ENCODE measurements around the gene COX6B2. TPM values are rescaled to one million over a fixed set of nuclear protein-coding genes. Genes with fewer than 3 reads are reported as not detected.
A peak's percentile ranks its signal among the peaks of the same experiment; 100 is the strongest.

COX6B2 gene
- total RNA-seq, 1 donor from 2014 or later = 0.16 TPM

- H3K27me3 Mint-ChIP-seq (ENCODE audit: low read depth) = no peaks in the 10 kb centered on the region
- peaks cover 15% of the 10 kb centered on the region for H3K36me3 Mint-ChIP-seq (ENCODE audit: low read depth)
- H3K4me1 Mint-ChIP-seq = peaks cover 32% of the 10 kb centered on the region
- H3K9me3 Mint-ChIP-seq = no peaks in the 10 kb centered on the region
- H3K27ac Mint-ChIP-seq (ENCODE audit: unreplicated experiment) = peak overlapping the region; percentile 62
- no peak for TF ChIP-seq CTCF (conservative IDR thresholded peaks at IDR 0.05)
- H3K4me3 Mint-ChIP-seq = peak overlapping the region; percentile 81
- DNase-seq (ENCODE audit: low read depth, low spot score) = no peak
These were observed 49.0 kb downstream of the COX6B2 start for GRCh38 chr19:55305491-55305890.

- no peak for DNase-seq (ENCODE audit: low read depth, low spot score)
- no peaks in the 10 kb centered on the region for H3K27me3 Mint-ChIP-seq (ENCODE audit: low read depth)
These were observed 49.5 kb downstream of the COX6B2 start for GRCh38 chr19:55304980-55305379.

GRCh38 chr19:55304279-55304978 is 50.1 kb downstream of the COX6B2 start:
- H3K27ac Mint-ChIP-seq (ENCODE audit: unreplicated experiment) = peak overlapping the region; percentile 36
- H3K4me3 Mint-ChIP-seq = no peak overlapping the region
- H3K36me3 Mint-ChIP-seq (ENCODE audit: low read depth) = peaks cover 12% of the 10 kb centered on the region

More at GRCh38 chr19:55304980-55305379, 49.5 kb downstream of the COX6B2 start:
- H3K4me1 Mint-ChIP-seq = peaks cover 27% of the 10 kb centered on the region
- no peaks in the 10 kb centered on the region for H3K9me3 Mint-ChIP-seq
- peaks cover 12% of the 10 kb centered on the region for H3K36me3 Mint-ChIP-seq (ENCODE audit: low read depth)
- H3K27ac Mint-ChIP-seq (ENCODE audit: unreplicated experiment) = no peak overlapping the region
- TF ChIP-seq CTCF (conservative IDR thresholded peaks at IDR 0.05) = no peak
- no peak overlapping the region for H3K4me3 Mint-ChIP-seq

GRCh38 chr19:55303477-55303876 is 51.0 kb downstream of the COX6B2 start:
- peak overlapping the region; percentile 57 for H3K27ac Mint-ChIP-seq (ENCODE audit: unreplicated experiment)
- no peak overlapping the region for H3K4me3 Mint-ChIP-seq
- H3K36me3 Mint-ChIP-seq (ENCODE audit: low read depth) = peaks cover 12% of the 10 kb centered on the region
- peaks cover 21% of the 10 kb centered on the region for H3K4me1 Mint-ChIP-seq
- H3K27me3 Mint-ChIP-seq (ENCODE audit: low read depth) = no peaks in the 10 kb centered on the region
- H3K9me3 Mint-ChIP-seq = no peaks in the 10 kb centered on the region
- TF ChIP-seq CTCF (conservative IDR thresholded peaks at IDR 0.05) = no peak
- no peak for DNase-seq (ENCODE audit: low read depth, low spot score)

More at GRCh38 chr19:55304279-55304978, 50.1 kb downstream of the COX6B2 start:
- no peak for TF ChIP-seq CTCF (conservative IDR thresholded peaks at IDR 0.05)
- peak; percentile 45 for DNase-seq (ENCODE audit: low read depth, low spot score)
- H3K27me3 Mint-ChIP-seq (ENCODE audit: low read depth) = no peaks in the 10 kb centered on the region
- H3K9me3 Mint-ChIP-seq = no peaks in the 10 kb centered on the region
- H3K4me1 Mint-ChIP-seq = peaks cover 25% of the 10 kb centered on the region

GRCh38 chr19:55302318-55302703 is 52.2 kb downstream of the COX6B2 start:
- Mint-ChIP-seq H3K36me3 (ENCODE audit: low read depth) (peaks cover 9% of the 10 kb centered on the region), H3K27ac (ENCODE audit: unreplicated experiment) (no peak overlapping the region), H3K4me3 (no peak overlapping the region), H3K9me3 (no peaks in the 10 kb centered on the region), H3K27me3 (ENCODE audit: low read depth) (no peaks in the 10 kb centered on the region), H3K4me1 (peaks cover 21% of the 10 kb centered on the region)
- TF ChIP-seq CTCF (conservative IDR thresholded peaks at IDR 0.05) = no peak
- no peak for DNase-seq (ENCODE audit: low read depth, low spot score)
